GM21786 (cell line): Measurements from ENCODE around the gene KCND1.

ENCODE experiments used
- ATAC-seq: cut with Tn5 transposase; IDR thresholded peaks from one replicate; pipeline ENCODE4 v1.9.1; 2021; ENCODE audit not compliant: unreplicated experiment

Gene KCND1

GRCh38 chrX:48913605-48914366 is 57.9 kb downstream of the KCND1 start:
- no peak for ATAC-seq

GRCh38 chrX:48911412-48912182 is 60.0 kb downstream of the KCND1 start, which contains the start of gene SLC35A2:
Gene SLC35A2 (minus strand): TSS chrX:48911646. CDS start chrX:48911636, 10 bp downstream.
- ATAC-seq, result peak; percentile 63
